IMR-90 (cell line): ENCODE results near the gene MAP2. TPM values are rescaled to one million over a fixed set of nuclear protein-coding genes. Genes with fewer than 3 reads are reported as not detected.

Experiments used
- ATAC-seq: fragments of 200-7000 bp; cut with Tn5 transposase; 2 replicates; pipeline ENCODE4 v1.9.1; 2020; ENCODE audit warnings: low read depth, mild to moderate bottlenecking, moderate library complexity
- BruUV-seq: library from RNA; stranded (reverse); fragments of 400-500 nt; replicated peaks from 2 replicates; lab custom pipeline; 2021; lab: Mats Ljungman, UMichigan
- CTCF ChIA-PET: fragments of 300-600 bp; formaldehyde crosslinking; extraction: SDS; loops from one replicate; lab custom pipeline; 2021; ENCODE audit warnings: antibody characterized with exemption; lab: Yijun Ruan, JAX
- POLR2A ChIA-PET: fragments of 300-600 bp; sonication (Branson Sonifier 250); formaldehyde crosslinking; loops from one replicate; lab custom pipeline; 2022; ENCODE audit warnings: antibody characterized with exemption; ENCODE audit not compliant: unreplicated experiment; lab: Charles Lee
- DNase-seq: peaks from one replicate; pipeline ENCODE4 v3.0.0; 2013
- H2AFZ ChIP-seq: replicated peaks from 2 replicates; pipeline ENCODE3; 2013; ENCODE audit warnings: low read length, mild to moderate bottlenecking; ENCODE audit not compliant: poor library complexity
- H2AK5ac ChIP-seq: 2 replicates; pipeline ENCODE4 v1.6.1; 2013; ENCODE audit warnings: low read depth, low read length, inconsistent platforms
- H2AK9ac ChIP-seq: replicated peaks from 2 replicates; pipeline ENCODE3; 2013; ENCODE audit warnings: mild to moderate bottlenecking, low read depth, low read length, moderate library complexity; ENCODE audit not compliant: poor library complexity
- H2BK120ac ChIP-seq: 2 replicates; pipeline ENCODE4 v1.6.1; 2013; ENCODE audit warnings: low read depth, low read length, inconsistent platforms
- H2BK15ac ChIP-seq: 3 replicates; pipeline ENCODE4 v1.6.1; 2013; ENCODE audit warnings: low read depth, low read length, inconsistent platforms
- H2BK20ac ChIP-seq: 2 replicates; pipeline ENCODE4 v1.6.1; 2013; ENCODE audit warnings: low read depth, mild to moderate bottlenecking, inconsistent platforms, low read length, moderate library complexity
- H2BK5ac ChIP-seq: 2 replicates; pipeline ENCODE4 v1.6.1; 2013; ENCODE audit warnings: mild to moderate bottlenecking, low read depth, low read length, inconsistent platforms; ENCODE audit not compliant: poor library complexity, severe bottlenecking
- H3K14ac ChIP-seq: replicated peaks from 2 replicates; pipeline ENCODE4 v1.6.1; 2013; ENCODE audit warnings: low read depth, low read length, inconsistent platforms
- H3K18ac ChIP-seq: 2 replicates; pipeline ENCODE4 v1.6.1; 2013; ENCODE audit warnings: low read depth, low read length, control low read depth
- H3K23ac ChIP-seq: 2 replicates; pipeline ENCODE4 v1.6.1; 2013; ENCODE audit warnings: low read depth, low read length, inconsistent platforms
- H3K27ac ChIP-seq: 2 replicates; pipeline ENCODE4 v1.5.1; 2013; ENCODE audit warnings: mild to moderate bottlenecking, control low read depth, low read length; ENCODE audit not compliant: insufficient read depth
- H3K27me3 ChIP-seq: 2 replicates; pipeline ENCODE4 v1.6.1; 2013; ENCODE audit warnings: low read length; ENCODE audit not compliant: control insufficient read depth, insufficient read depth
- H3K36me3 ChIP-seq: 2 replicates; pipeline ENCODE4 v1.6.1; 2013; ENCODE audit warnings: low read length, mixed read lengths; ENCODE audit not compliant: control insufficient read depth, insufficient read depth
- H3K4ac ChIP-seq: 2 replicates; pipeline ENCODE4 v1.6.1; 2013; ENCODE audit warnings: low read depth, low read length, inconsistent platforms
- H3K4me1 ChIP-seq: 2 replicates; pipeline ENCODE4 v1.6.1; 2013; ENCODE audit warnings: low read length, mixed read lengths; ENCODE audit not compliant: control insufficient read depth, insufficient read depth
- H3K4me2 ChIP-seq: 2 replicates; pipeline ENCODE4 v1.6.1; 2013; ENCODE audit warnings: low read depth, mild to moderate bottlenecking, control low read depth, low read length, moderate library complexity
- H3K4me3 ChIP-seq: 2 replicates; pipeline ENCODE4 v1.5.1; 2013; ENCODE audit warnings: low read depth, mild to moderate bottlenecking, control low read depth, low read length, moderate library complexity; ENCODE audit not compliant: insufficient read depth
- H3K56ac ChIP-seq: 2 replicates; pipeline ENCODE4 v1.6.1; 2013; ENCODE audit warnings: low read length, inconsistent platforms; ENCODE audit not compliant: insufficient read depth; ENCODE audit errors: extremely low read depth
- H3K79me1 ChIP-seq, 2 experiments: 2 replicates each; pipeline ENCODE4 v1.6.1; 2013; ENCODE audit warnings: low read length in 2 of 2, inconsistent platforms in 1 of 2, low read depth in 1 of 2
- H3K9ac ChIP-seq: 2 replicates; pipeline ENCODE4 v1.6.1; 2013; ENCODE audit warnings: low read depth, low read length, control low read depth
- H3K9me1 ChIP-seq: 2 replicates; pipeline ENCODE4 v1.6.1; 2013; ENCODE audit warnings: low read length, inconsistent platforms; ENCODE audit not compliant: insufficient read depth
- H3K9me3 ChIP-seq: 2 replicates; pipeline ENCODE4 v1.6.1; 2013; ENCODE audit warnings: low read length; ENCODE audit not compliant: control insufficient read depth, insufficient read depth
- H4K20me1 ChIP-seq: 2 replicates; pipeline ENCODE4 v1.6.1; 2013; ENCODE audit warnings: low read length, inconsistent platforms; ENCODE audit not compliant: insufficient read depth
- H4K5ac ChIP-seq: 2 replicates; pipeline ENCODE4 v1.6.1; 2013; ENCODE audit warnings: mild to moderate bottlenecking, low read depth, low read length, control low read depth
- H4K8ac ChIP-seq, 2 experiments: 2 replicates each; pipeline ENCODE4 v1.6.1; 2013; ENCODE audit warnings: low read depth in 2 of 2, low read length in 2 of 2, control low read depth in 1 of 2, inconsistent platforms in 1 of 2
- H4K91ac ChIP-seq: 2 replicates; pipeline ENCODE4 v1.6.1; 2013; ENCODE audit warnings: low read depth, low read length, inconsistent platforms; ENCODE audit not compliant: insufficient read depth
- BHLHE40 ChIP-seq: fragments of 150-350 bp; IDR thresholded peaks from 2 replicates; pipeline ENCODE4 v1.6.1; 2016; ENCODE audit warnings: mild to moderate bottlenecking, low read depth, low read length
- CHD1 ChIP-seq: IDR thresholded peaks from 2 replicates; pipeline ENCODE4 v1.6.1; 2012; ENCODE audit warnings: low read depth, low read length, improper control_type of control experiment
- FOS ChIP-seq: fragments of 150-350 bp; IDR thresholded peaks from 2 replicates; pipeline ENCODE4 v1.6.1; 2016; ENCODE audit warnings: low read depth, low read length
- MAFK ChIP-seq: IDR thresholded peaks from 2 replicates; pipeline ENCODE4 v1.6.1; 2012; ENCODE audit warnings: low read depth, low read length, improper control_type of control experiment
- MAZ ChIP-seq: IDR thresholded peaks from 2 replicates; pipeline ENCODE4 v1.6.1; 2012; ENCODE audit warnings: low read depth, mild to moderate bottlenecking, low read length, improper control_type of control experiment, moderate library complexity, borderline replicate concordance
- NFE2L2 ChIP-seq: fragments of 150-350 bp; IDR thresholded peaks from 2 replicates; pipeline ENCODE4 v1.6.1; 2016; ENCODE audit warnings: low read depth, mild to moderate bottlenecking, low read length
- RAD21 ChIP-seq: IDR thresholded peaks from 2 replicates; pipeline ENCODE4 v1.6.1; 2012; ENCODE audit warnings: low read length, improper control_type of control experiment
- RCOR1 ChIP-seq: IDR thresholded peaks from 2 replicates; pipeline ENCODE4 v1.6.1; 2012; ENCODE audit warnings: mild to moderate bottlenecking, low read length, improper control_type of control experiment; ENCODE audit not compliant: insufficient replicate concordance
- RFX5 ChIP-seq: IDR thresholded peaks from 2 replicates; pipeline ENCODE4 v1.8.0; 2012; ENCODE audit warnings: low read depth, mild to moderate bottlenecking, low read length, moderate library complexity
- SMC3 ChIP-seq: fragments of 150-350 bp; IDR thresholded peaks from 2 replicates; pipeline ENCODE4 v1.6.1; 2016; ENCODE audit warnings: low read depth, mild to moderate bottlenecking, antibody characterized with exemption, low read length, moderate library complexity
- WGBS, 2 experiments: methylation state at CpG; one replicate each; pipeline versions ENCODE4 v1.1.5 to v1.1.7; 2013; ENCODE audit warnings: missing lambda C conversion rate in 2 of 2; ENCODE audit not compliant: insufficient read length in 1 of 2; ENCODE audit errors: extremely low coverage in 2 of 2; 5-methylcytosine and 5-hydroxymethylcytosine counted together
- dilution Hi-C: fragments of 300-500 bp; cut with HindIII; formaldehyde crosslinking; loops from one replicate; pipeline ENCODE4 v1.14.3; 2018; ENCODE audit warnings: low sequenced_read_pairs; ENCODE audit not compliant: unreplicated experiment
- in situ Hi-C: fragments of 300-500 bp; cut with MboI; formaldehyde crosslinking; loops from 3 replicates; pipeline ENCODE4 v1.14.3; 2019; ENCODE audit warnings: low sequenced_read_pairs, inconsistent platforms, mixed read lengths
- intact Hi-C: fragments of 100-400 bp; cut with micrococcal nuclease; formaldehyde crosslinking; loops from 2 replicates; pipeline ENCODE4 v1.10.0; 2022
- polyA plus RNA-seq, 3 experiments: library from polyadenylated mRNA; depleted of rRNA; stranded (reverse); fragments of >200 nt; gene quantifications; 2 replicates each; pipeline ENCODE4 v1.2.3, GENCODE V29; 2012; ENCODE audit warnings: low replicate concordance in 1 of 3
- total RNA-seq: library from RNA; depleted of rRNA; stranded (reverse); fragments of >200 nt; gene quantifications from 2 replicates; pipeline ENCODE4 v1.2.3, GENCODE V29; 2012
- TF ChIP-seq, protein P1 (sequence below): fragments of 150-350 bp; IDR thresholded peaks from 2 replicates; pipeline ENCODE4 v1.6.1; 2016; ENCODE audit warnings: low read depth, mild to moderate bottlenecking, low read length, moderate library complexity, borderline replicate concordance
- TF ChIP-seq, protein P2 (sequence below): fragments of 150-350 bp; IDR thresholded peaks from 2 replicates; pipeline ENCODE4 v1.6.1; 2017; ENCODE audit warnings: mild to moderate bottlenecking, antibody characterized with exemption, low read length, low read depth

Gene MAP2
- total and polyA plus RNA-seq, 2 of the 4 experiments (the other 2 are of a cell fraction) = 0.29 to 0.36 TPM

GRCh38 chr2:209424781-209425470, 1.1 kb downstream of the MAP2 start:
- dilution Hi-C loops (no loop called here), intact Hi-C loops (loop anchor here (1.0 to 2.0 kb wide), 5 partner anchors 90 to 774 kb away; no protein-coding TSS in a partner anchor), in situ Hi-C loops (loop anchor here (5.0 kb wide), 1 partner anchor 127 kb away; no protein-coding TSS in a partner anchor)
- H3K9ac ChIP-seq = no peak overlapping the region
- H3K18ac ChIP-seq = no peak overlapping the region
- H4K8ac ChIP-seq = no peak overlapping the region
- H2AK5ac ChIP-seq = no peak overlapping the region
- no CpG with 5 or more reads among the region's 10 CpGs for WGBS, 2 experiments
- H2BK15ac ChIP-seq = no peak overlapping the region
- H4K91ac ChIP-seq = no peak overlapping the region
- no peaks in the 10 kb centered on the region for H3K9me3 ChIP-seq
- DNase-seq (no peak), ATAC-seq (no peak)
- no peak overlapping the region for H2BK20ac ChIP-seq
- H2AFZ ChIP-seq = peak overlapping the region; percentile 86
- no peaks in the 10 kb centered on the region for H3K79me1 ChIP-seq
- H3K4me3 ChIP-seq = peak overlapping the region; percentile 34; the same call in 1 of the 2 replicates
- peak overlapping the region; percentile 99 for H3K4me2 ChIP-seq
- no peak overlapping the region for H2AK9ac ChIP-seq
- H2BK5ac ChIP-seq = no peak overlapping the region
- ChIA-PET POLR2A (no interaction called here), CTCF (interaction anchor here (0.6 to 2.6 kb wide), 8 partner anchors 9 to 136 kb away, joined by 3 to 18 read pairs (median 4); no protein-coding TSS in a partner anchor)
- no peak overlapping the region for H3K27ac ChIP-seq
- H3K9me1 ChIP-seq = no peaks in the 10 kb centered on the region
- H2BK120ac ChIP-seq = no peak overlapping the region
- TF ChIP-seq MAZ = no peak
- TF ChIP-seq, protein P1, sequence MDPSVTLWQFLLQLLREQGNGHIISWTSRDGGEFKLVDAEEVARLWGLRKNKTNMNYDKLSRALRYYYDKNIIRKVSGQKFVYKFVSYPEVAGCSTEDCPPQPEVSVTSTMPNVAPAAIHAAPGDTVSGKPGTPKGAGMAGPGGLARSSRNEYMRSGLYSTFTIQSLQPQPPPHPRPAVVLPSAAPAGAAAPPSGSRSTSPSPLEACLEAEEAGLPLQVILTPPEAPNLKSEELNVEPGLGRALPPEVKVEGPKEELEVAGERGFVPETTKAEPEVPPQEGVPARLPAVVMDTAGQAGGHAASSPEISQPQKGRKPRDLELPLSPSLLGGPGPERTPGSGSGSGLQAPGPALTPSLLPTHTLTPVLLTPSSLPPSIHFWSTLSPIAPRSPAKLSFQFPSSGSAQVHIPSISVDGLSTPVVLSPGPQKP = no peak
- no peak for TF ChIP-seq CHD1
- TF ChIP-seq, protein P2, sequence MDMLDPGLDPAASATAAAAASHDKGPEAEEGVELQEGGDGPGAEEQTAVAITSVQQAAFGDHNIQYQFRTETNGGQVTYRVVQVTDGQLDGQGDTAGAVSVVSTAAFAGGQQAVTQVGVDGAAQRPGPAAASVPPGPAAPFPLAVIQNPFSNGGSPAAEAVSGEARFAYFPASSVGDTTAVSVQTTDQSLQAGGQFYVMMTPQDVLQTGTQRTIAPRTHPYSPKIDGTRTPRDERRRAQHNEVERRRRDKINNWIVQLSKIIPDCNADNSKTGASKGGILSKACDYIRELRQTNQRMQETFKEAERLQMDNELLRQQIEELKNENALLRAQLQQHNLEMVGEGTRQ = no peak
- TF ChIP-seq BHLHE40 = no peak
- no peak for TF ChIP-seq RAD21
- TF ChIP-seq FOS = no peak
- TF ChIP-seq SMC3 = no peak
- no peak for TF ChIP-seq MAFK
- no peak for TF ChIP-seq NFE2L2
- TF ChIP-seq RCOR1 = no peak
- no peak for TF ChIP-seq RFX5
- H4K20me1 ChIP-seq = no peaks in the 10 kb centered on the region
- H3K36me3 ChIP-seq = no peaks in the 10 kb centered on the region
- BruUV-seq = no TSS peak
- no peak overlapping the region for H3K4ac ChIP-seq
- no peak overlapping the region for H3K56ac ChIP-seq
- H3K27me3 ChIP-seq = no peaks in the 10 kb centered on the region
- peaks cover 3% of the 10 kb centered on the region; the same call in 1 of the 2 replicates for H3K4me1 ChIP-seq
- H4K5ac ChIP-seq = no peak overlapping the region
- H3K23ac ChIP-seq = no peak overlapping the region
- no peak overlapping the region for H3K14ac ChIP-seq
